ENCODE data around the gene OR10A3.

Gene OR10A3

GRCh38 chr11:7903940-7904339 lies 37.6 kb downstream of the OR10A3 start:
- H3K9me3 ChIP-seq (ENCODE audit: control insufficient read depth, low read depth, low read length), result no peaks in the 10 kb centered on the region
- H3K4me3 ChIP-seq (ENCODE audit: low read length), result no peak overlapping the region
- H3K4me1 ChIP-seq (ENCODE audit: control insufficient read depth, low read depth, low read length), result peaks cover 39% of the 10 kb centered on the region
- H3K9ac ChIP-seq (ENCODE audit: low read length), result no peak overlapping the region
- no peaks in the 10 kb centered on the region for H3K27me3 ChIP-seq (ENCODE audit: control insufficient read depth, insufficient read depth, low read length)
- H3K27ac ChIP-seq (ENCODE audit: low read length), result no peak overlapping the region
- H3K36me3 ChIP-seq (ENCODE audit: control insufficient read depth, low read depth, low read length), result no peaks in the 10 kb centered on the region

DNA sequence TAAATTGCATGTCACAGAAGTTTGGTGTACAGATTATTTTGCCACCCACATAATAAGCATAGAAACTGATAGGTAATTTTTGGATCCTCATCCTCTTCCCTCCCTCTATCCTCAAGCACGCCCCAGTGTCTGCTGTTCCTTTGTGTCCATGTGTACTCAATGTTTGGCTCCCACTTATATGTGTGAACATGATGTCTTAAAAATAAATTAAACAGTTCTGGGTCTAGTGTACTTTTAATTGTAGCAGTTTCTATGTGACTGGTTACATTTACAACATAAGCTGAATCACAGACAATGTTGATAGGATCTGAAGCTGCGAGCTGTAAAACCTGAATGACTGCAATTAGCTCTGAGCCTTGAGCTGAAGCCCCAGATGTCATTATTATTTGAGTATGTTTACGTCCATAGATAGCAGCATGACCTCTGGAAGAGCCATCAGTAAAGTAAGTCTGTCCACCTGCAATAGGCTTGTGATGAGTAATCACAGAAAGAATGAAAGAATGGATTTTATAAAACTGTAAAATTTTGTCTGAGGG lies 40.1 kb downstream of the OR10A3 start:
- Histone ChIP-seq H3K27me3 (ENCODE audit: control insufficient read depth, insufficient read depth, low read length) (no peaks in the 10 kb centered on the region), H3K9ac (ENCODE audit: low read length) (no peak overlapping the region), H3K9me3 (ENCODE audit: control insufficient read depth, low read depth, low read length) (no peaks in the 10 kb centered on the region), H3K4me3 (ENCODE audit: low read length) (no peak overlapping the region), H3K4me1 (ENCODE audit: control insufficient read depth, low read depth, low read length) (peaks cover 14% of the 10 kb centered on the region), H3K27ac (ENCODE audit: low read length) (no peak overlapping the region), H3K36me3 (ENCODE audit: control insufficient read depth, low read depth, low read length) (no peaks in the 10 kb centered on the region)

DNA sequence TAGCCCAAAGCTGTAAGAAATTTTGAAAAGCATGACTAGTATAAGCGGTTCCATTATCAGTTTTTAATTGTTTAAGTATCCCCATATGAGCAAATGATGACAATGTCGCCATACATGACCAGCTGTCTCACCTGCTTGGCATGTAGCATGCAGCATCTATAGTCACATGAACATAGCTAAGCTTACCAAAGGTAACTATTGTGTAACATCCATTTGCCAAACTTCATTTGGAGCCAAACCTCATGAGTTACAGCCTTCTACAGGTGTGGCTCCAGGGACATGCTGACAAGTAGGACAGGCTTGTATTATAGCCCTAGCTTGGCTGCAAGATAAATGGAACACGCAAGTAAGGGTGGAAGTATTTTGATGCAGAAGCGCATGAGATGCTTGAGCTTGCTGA lies 40.8 kb downstream of the OR10A3 start:
- H3K27ac ChIP-seq (ENCODE audit: low read length), result no peak overlapping the region
- H3K27me3 ChIP-seq (ENCODE audit: control insufficient read depth, insufficient read depth, low read length), result no peaks in the 10 kb centered on the region
- no peaks in the 10 kb centered on the region for H3K9me3 ChIP-seq (ENCODE audit: control insufficient read depth, low read depth, low read length)
- peaks cover 7% of the 10 kb centered on the region for H3K4me1 ChIP-seq (ENCODE audit: control insufficient read depth, low read depth, low read length)
- H3K9ac ChIP-seq (ENCODE audit: low read length), result no peak overlapping the region
- no peaks in the 10 kb centered on the region for H3K36me3 ChIP-seq (ENCODE audit: control insufficient read depth, low read depth, low read length)
- H3K4me3 ChIP-seq (ENCODE audit: low read length), result no peak overlapping the region

GRCh38 chr11:7899418-7899817 lies 42.1 kb downstream of the OR10A3 start:
- H3K27ac ChIP-seq (ENCODE audit: low read length), result no peak overlapping the region
- H3K9ac ChIP-seq (ENCODE audit: low read length), result no peak overlapping the region
- H3K4me3 ChIP-seq (ENCODE audit: low read length), result no peak overlapping the region
- no peaks in the 10 kb centered on the region for H3K4me1 ChIP-seq (ENCODE audit: control insufficient read depth, low read depth, low read length)
- no peaks in the 10 kb centered on the region for H3K9me3 ChIP-seq (ENCODE audit: control insufficient read depth, low read depth, low read length)
- no peaks in the 10 kb centered on the region for H3K27me3 ChIP-seq (ENCODE audit: control insufficient read depth, insufficient read depth, low read length)
- H3K36me3 ChIP-seq (ENCODE audit: control insufficient read depth, low read depth, low read length), result no peaks in the 10 kb centered on the region

- H3K9ac ChIP-seq (ENCODE audit: low read length), result no peak overlapping the region
- H3K27me3 ChIP-seq (ENCODE audit: control insufficient read depth, insufficient read depth, low read length), result no peaks in the 10 kb centered on the region
- no peak overlapping the region for H3K27ac ChIP-seq (ENCODE audit: low read length)
- H3K4me1 ChIP-seq (ENCODE audit: control insufficient read depth, low read depth, low read length), result no peaks in the 10 kb centered on the region
- H3K4me3 ChIP-seq (ENCODE audit: low read length), result no peak overlapping the region
- no peaks in the 10 kb centered on the region for H3K9me3 ChIP-seq (ENCODE audit: control insufficient read depth, low read depth, low read length)
- H3K36me3 ChIP-seq (ENCODE audit: control insufficient read depth, low read depth, low read length), result no peaks in the 10 kb centered on the region
Measured at GRCh38 chr11:7898666-7899283, 42.7 kb downstream of the OR10A3 start.

DNA sequence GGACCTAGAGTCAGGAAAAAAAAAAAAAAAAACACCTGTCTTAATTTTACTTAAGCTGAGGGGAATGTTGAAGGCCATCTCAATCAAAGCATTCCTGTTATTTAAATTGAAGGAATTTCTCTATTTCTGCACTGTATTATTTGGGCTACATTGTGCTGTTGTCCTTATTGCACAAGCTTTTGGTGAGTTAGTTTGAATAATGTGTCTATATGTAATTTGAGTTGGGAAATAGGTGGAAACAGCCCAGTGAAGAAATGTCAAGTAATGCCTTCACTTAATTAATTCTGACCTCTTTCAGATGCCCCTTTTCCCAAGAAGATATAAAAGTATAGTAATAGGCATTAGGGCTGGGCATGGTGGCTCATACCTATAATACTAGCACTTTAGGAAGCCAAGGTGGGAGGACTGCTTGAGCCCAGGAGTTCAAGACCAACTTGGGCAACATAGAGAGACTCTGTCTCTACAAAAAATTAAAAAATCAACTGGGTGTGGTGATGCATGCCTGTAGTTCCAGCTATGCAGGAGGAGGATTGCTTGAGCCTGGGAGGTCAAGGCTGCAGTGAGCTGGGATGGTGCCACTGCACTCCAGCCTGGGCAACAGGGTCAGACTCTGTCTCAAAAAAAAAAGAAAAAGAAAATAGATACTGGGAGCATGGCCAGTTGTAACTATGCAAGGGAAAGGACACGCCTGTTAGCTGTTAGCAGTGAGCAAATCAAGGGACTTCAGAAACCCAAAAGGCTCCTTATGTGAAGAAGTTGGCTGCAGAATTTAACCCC lies 45.3 kb downstream of the OR10A3 start:
- Histone ChIP-seq H3K27me3 (ENCODE audit: control insufficient read depth, insufficient read depth, low read length) (no peaks in the 10 kb centered on the region), H3K4me3 (ENCODE audit: low read length) (no peak overlapping the region), H3K36me3 (ENCODE audit: control insufficient read depth, low read depth, low read length) (no peaks in the 10 kb centered on the region), H3K9ac (ENCODE audit: low read length) (no peak overlapping the region), H3K4me1 (ENCODE audit: control insufficient read depth, low read depth, low read length) (no peaks in the 10 kb centered on the region), H3K27ac (ENCODE audit: low read length) (no peak overlapping the region), H3K9me3 (ENCODE audit: control insufficient read depth, low read depth, low read length) (no peaks in the 10 kb centered on the region)

- no peaks in the 10 kb centered on the region for H3K36me3 ChIP-seq (ENCODE audit: control insufficient read depth, low read depth, low read length)
- no peaks in the 10 kb centered on the region for H3K27me3 ChIP-seq (ENCODE audit: control insufficient read depth, insufficient read depth, low read length)
- no peaks in the 10 kb centered on the region for H3K4me1 ChIP-seq (ENCODE audit: control insufficient read depth, low read depth, low read length)
- H3K27ac ChIP-seq (ENCODE audit: low read length), result no peak overlapping the region
- H3K9me3 ChIP-seq (ENCODE audit: control insufficient read depth, low read depth, low read length), result no peaks in the 10 kb centered on the region
- H3K4me3 ChIP-seq (ENCODE audit: low read length), result no peak overlapping the region
- H3K9ac ChIP-seq (ENCODE audit: low read length), result no peak overlapping the region
Measured at GRCh38 chr11:7894251-7894650, 47.3 kb downstream of the OR10A3 start.

GRCh38 chr11:7893796-7894195 lies 47.7 kb downstream of the OR10A3 start:
- no peak overlapping the region for H3K27ac ChIP-seq (ENCODE audit: low read length)
- no peak overlapping the region for H3K4me3 ChIP-seq (ENCODE audit: low read length)
- H3K9ac ChIP-seq (ENCODE audit: low read length), result no peak overlapping the region
- no peaks in the 10 kb centered on the region for H3K4me1 ChIP-seq (ENCODE audit: control insufficient read depth, low read depth, low read length)
- H3K27me3 ChIP-seq (ENCODE audit: control insufficient read depth, insufficient read depth, low read length), result no peaks in the 10 kb centered on the region
- H3K9me3 ChIP-seq (ENCODE audit: control insufficient read depth, low read depth, low read length), result no peaks in the 10 kb centered on the region
- H3K36me3 ChIP-seq (ENCODE audit: control insufficient read depth, low read depth, low read length), result no peaks in the 10 kb centered on the region

DNA sequence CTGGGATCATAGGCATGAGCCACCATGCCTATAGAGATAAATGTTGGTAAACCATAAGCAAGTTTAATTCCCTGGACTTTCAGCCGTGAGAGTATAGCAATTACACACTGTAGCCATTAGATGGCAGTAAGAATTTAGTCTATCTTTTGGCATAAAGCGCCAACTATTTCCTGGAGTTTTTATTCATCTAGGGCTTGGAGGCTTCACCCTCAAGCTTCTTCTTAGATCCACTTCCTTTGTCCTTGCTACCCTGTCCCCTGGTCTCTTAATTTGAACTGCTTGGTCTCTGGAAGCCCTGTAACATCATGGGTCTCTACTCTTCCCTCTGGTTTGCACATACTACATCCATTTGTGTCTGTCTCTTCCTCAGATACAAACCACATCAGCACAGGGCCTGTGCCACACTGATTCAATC lies 48.7 kb downstream of the OR10A3 start:
- no peak overlapping the region for H3K4me3 ChIP-seq (ENCODE audit: low read length)
- H3K27me3 ChIP-seq (ENCODE audit: control insufficient read depth, insufficient read depth, low read length), result no peaks in the 10 kb centered on the region

DNA sequence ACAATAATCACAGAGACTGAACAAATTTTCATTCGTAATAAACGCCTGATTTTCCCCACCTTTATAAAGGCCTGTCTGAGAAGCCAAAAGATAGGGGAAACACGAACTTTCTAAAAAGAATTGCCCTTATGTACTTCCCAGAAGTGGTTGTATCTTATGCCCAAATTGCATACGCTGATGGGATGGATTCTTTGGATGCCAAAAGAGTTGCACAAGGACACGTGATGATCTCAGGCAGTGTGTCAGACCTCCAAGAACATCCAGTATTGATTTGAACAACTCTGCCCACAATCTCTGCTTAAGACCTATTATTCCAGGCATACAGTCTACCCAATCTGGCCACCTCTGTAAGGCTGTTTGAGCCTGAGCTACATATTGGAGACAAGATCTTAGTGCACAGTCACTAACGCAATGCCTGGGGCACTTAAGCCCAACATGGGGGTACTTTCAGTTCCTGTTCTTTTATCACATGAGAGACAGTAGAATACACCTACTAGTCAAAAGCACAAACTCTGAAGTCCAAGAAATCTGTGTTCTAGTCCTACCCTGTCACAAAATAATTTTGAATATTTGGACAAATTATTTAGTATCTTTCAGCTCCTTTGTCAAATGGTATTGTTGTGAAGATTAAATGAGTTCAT lies 49.3 kb downstream of the OR10A3 start:
- no peak overlapping the region for H3K9ac ChIP-seq (ENCODE audit: low read length)

More for the DNA sequence above, 48.7 kb downstream of the OR10A3 start:
- Histone ChIP-seq H3K27ac (ENCODE audit: low read length) (no peak overlapping the region), H3K36me3 (ENCODE audit: control insufficient read depth, low read depth, low read length) (no peaks in the 10 kb centered on the region), H3K4me1 (ENCODE audit: control insufficient read depth, low read depth, low read length) (no peaks in the 10 kb centered on the region), H3K9me3 (ENCODE audit: control insufficient read depth, low read depth, low read length) (no peaks in the 10 kb centered on the region), H3K9ac (ENCODE audit: low read length) (no peak overlapping the region)

DNA sequence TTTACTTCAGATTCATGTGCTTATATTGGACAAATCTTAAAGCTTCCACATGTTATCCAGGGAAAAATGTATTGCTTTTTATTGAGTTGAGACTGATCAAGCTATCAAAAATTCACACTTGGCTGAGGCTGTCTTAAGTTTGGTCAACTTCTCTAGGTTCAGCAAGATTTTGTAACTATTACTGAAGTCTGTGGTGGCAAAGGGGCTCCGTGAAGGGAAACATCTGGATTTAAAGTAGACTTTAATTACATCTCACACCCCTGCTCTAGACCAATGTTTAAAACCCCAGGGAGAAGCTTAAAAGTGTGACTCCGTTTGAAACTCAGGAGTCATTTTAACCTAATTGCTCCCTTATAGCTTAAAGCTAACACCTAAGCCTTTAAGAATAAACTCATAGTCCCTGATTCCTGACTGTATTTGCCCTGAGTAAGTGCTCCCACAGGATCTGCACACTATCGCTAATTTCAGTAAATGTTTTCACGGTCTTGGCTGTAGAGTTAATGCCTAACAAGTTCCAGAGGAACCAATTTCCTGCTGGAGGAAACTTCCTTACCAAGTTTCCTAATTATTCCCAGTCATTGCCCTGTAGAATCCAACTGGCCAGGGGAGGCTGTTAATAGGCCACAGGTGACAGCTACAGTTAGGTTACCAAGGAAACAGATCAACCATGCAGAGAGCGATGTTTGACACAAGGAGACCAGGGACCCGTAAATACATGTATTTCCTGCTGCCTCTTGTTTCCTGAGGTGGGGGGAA lies 50.9 kb downstream of the OR10A3 start:
- H3K9ac ChIP-seq (ENCODE audit: low read length), result no peak overlapping the region
- no peaks in the 10 kb centered on the region for H3K9me3 ChIP-seq (ENCODE audit: control insufficient read depth, low read depth, low read length)
- H3K4me1 ChIP-seq (ENCODE audit: control insufficient read depth, low read depth, low read length), result no peaks in the 10 kb centered on the region
- H3K4me3 ChIP-seq (ENCODE audit: low read length), result no peak overlapping the region
- no peaks in the 10 kb centered on the region for H3K36me3 ChIP-seq (ENCODE audit: control insufficient read depth, low read depth, low read length)
- no peak overlapping the region for H3K27ac ChIP-seq (ENCODE audit: low read length)
- H3K27me3 ChIP-seq (ENCODE audit: control insufficient read depth, insufficient read depth, low read length), result no peaks in the 10 kb centered on the region

More for the DNA sequence above, 49.3 kb downstream of the OR10A3 start:
- no peak overlapping the region for H3K4me3 ChIP-seq (ENCODE audit: low read length)
- no peaks in the 10 kb centered on the region for H3K36me3 ChIP-seq (ENCODE audit: control insufficient read depth, low read depth, low read length)
- no peaks in the 10 kb centered on the region for H3K4me1 ChIP-seq (ENCODE audit: control insufficient read depth, low read depth, low read length)
- no peak overlapping the region for H3K27ac ChIP-seq (ENCODE audit: low read length)
- H3K27me3 ChIP-seq (ENCODE audit: control insufficient read depth, insufficient read depth, low read length), result no peaks in the 10 kb centered on the region
- H3K9me3 ChIP-seq (ENCODE audit: control insufficient read depth, low read depth, low read length), result no peaks in the 10 kb centered on the region

Data from iPS-18a (cell line).